HuH-7 (cell line): ENCODE results near the gene AGAP1.

ENCODE experiments used
- DNase-seq: peaks from one replicate; pipeline ENCODE4 v3.0.0; 2011; ENCODE audit warnings: low spot score

The AGAP1 gene

GRCh38 chr2:235879116-235879515, 385.3 kb downstream of the AGAP1 start:
- no peak for DNase-seq

GRCh38 chr2:235883675-235884074, 389.8 kb downstream of the AGAP1 start:
- DNase-seq = no peak

GRCh38 chr2:235889302-235889630, 395.4 kb downstream of the AGAP1 start:
- DNase-seq = no peak

GRCh38 chr2:235893129-235893698, 399.4 kb downstream of the AGAP1 start:
- DNase-seq = no peak

- DNase-seq = no peak
These were observed 401.0 kb downstream of the AGAP1 start for GRCh38 chr2:235894839-235895238.

GRCh38 chr2:235896061-235896460, 402.2 kb downstream of the AGAP1 start:
- DNase-seq = no peak

GRCh38 chr2:235897992-235898391, 404.1 kb downstream of the AGAP1 start:
- no peak for DNase-seq

GRCh38 chr2:235898766-235899165, 404.9 kb downstream of the AGAP1 start:
- DNase-seq = no peak

- DNase-seq = no peak
These were observed 406.8 kb downstream of the AGAP1 start for GRCh38 chr2:235900631-235901030.

- DNase-seq = no peak
These were observed 407.4 kb downstream of the AGAP1 start for GRCh38 chr2:235901243-235901642.

- DNase-seq = no peak
These were observed 410.1 kb downstream of the AGAP1 start for GRCh38 chr2:235903782-235904584.

GRCh38 chr2:235904585-235904931, 410.7 kb downstream of the AGAP1 start:
- DNase-seq = no peak

GRCh38 chr2:235908826-235909225, 415.0 kb downstream of the AGAP1 start:
- no peak for DNase-seq

- DNase-seq = no peak
These were observed 415.5 kb downstream of the AGAP1 start for GRCh38 chr2:235909358-235909757.

- DNase-seq = no peak
These were observed 416.2 kb downstream of the AGAP1 start for GRCh38 chr2:235910067-235910466.

- DNase-seq = no peak
These were observed 417.3 kb downstream of the AGAP1 start for GRCh38 chr2:235911125-235911524.

GRCh38 chr2:235911633-235912233, 417.9 kb downstream of the AGAP1 start:
- DNase-seq = no peak

- no peak for DNase-seq
These were observed 420.9 kb downstream of the AGAP1 start for GRCh38 chr2:235914756-235915155.

GRCh38 chr2:235917506-235917905, 423.7 kb downstream of the AGAP1 start:
- DNase-seq = no peak

GRCh38 chr2:235918876-235919275, 425.0 kb downstream of the AGAP1 start:
- DNase-seq = no peak

- no peak for DNase-seq
These were observed 426.5 kb downstream of the AGAP1 start for GRCh38 chr2:235920216-235920865.

- no peak for DNase-seq
These were observed 427.8 kb downstream of the AGAP1 start for GRCh38 chr2:235921508-235922191.

- no peak for DNase-seq
These were observed 429.0 kb downstream of the AGAP1 start for GRCh38 chr2:235922839-235923238.
